NOMO-1 (cell line): ENCODE data around the gene VSIG8.
A peak's percentile ranks its signal among the peaks of the same experiment; 100 is the strongest.

Source experiments
- DNase-seq, 2 experiments: peaks; one replicate each; lab custom pipeline; 2025; ENCODE audit not compliant: unreplicated experiment in 2 of 2; lab: John Stamatoyannopoulos, UW

Gene VSIG8

GRCh38 chr1:159889202-159889601, 26.7 kb upstream of the VSIG8 start:
- peak; percentile 42 to 52 for DNase-seq

- no peak for DNase-seq
Measured at GRCh38 chr1:159884296-159884695, 21.8 kb upstream of the VSIG8 start.

DNA sequence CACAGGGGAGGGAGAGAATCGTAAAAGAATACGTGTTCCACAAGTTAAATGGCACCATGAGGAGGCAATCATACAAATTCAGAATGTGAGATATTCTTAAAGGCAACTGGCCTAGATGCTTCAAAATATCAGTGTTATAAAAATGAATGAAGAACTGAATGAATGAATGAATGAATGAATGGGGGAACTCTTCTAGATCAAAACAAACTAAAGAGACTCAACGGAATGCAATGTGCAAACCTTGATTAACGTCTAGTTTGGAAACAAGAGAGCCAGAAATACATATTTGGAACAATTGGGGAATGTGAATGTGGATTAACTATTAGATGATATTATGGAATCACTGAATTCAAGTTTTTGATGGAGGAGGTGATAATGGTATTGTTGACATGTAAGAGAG, 20.7 kb upstream of the VSIG8 start:
- no peak for DNase-seq

- no peak for DNase-seq
Measured at GRCh38 chr1:159882527-159882862, 20.0 kb upstream of the VSIG8 start.

DNA sequence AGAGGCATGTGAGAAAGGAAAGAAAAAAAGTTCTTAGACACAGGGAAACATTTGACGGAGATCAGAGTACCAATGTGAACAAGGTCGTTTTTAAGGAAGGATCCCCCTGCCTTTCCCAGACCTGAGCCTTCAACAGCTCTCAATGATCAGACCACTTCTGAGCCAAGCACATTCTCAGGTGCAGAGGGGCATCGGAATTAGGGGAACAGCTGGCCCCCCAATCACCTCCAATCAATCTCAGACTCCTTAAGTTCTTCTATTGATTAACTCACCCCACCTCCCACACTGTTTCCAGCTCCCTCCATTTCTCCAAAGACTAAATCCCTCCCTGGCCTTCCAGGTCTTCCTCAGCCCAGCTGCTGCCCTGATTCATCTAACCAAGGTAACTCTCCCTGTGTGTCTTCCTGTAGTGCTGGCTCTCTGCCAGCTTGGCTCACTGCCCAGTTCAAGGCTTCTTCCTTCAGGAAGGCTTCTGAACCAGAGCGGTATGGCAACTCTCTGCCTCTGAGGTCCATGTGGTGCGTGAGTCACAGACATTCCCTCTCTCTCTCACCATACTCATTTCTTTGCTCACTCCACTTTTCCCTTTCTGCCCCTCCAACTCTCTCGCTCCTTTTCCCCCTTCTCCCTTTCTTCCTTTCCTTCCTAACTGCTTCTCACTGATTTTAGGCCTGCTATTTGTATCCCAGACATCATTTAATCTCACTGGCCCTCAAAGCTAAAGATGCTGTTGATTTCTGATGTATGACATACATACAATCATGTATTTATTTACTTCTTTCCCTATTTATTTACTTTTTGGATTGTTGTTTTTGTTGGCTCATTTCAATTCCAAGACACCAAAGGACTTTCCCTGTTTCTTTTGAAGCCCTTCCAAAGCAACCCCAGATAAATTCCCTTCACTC, 19.4 kb upstream of the VSIG8 start:
- DNase-seq, result no peak

- DNase-seq, result peak; percentile 44
Measured at GRCh38 chr1:159880430-159880829, 18.0 kb upstream of the VSIG8 start.

GRCh38 chr1:159879977-159880376, 17.5 kb upstream of the VSIG8 start:
- DNase-seq, result peak; percentile 85 to 89

- no peak for DNase-seq
Measured at GRCh38 chr1:159879136-159879535, 16.7 kb upstream of the VSIG8 start.

- no peak for DNase-seq
Measured at GRCh38 chr1:159877695-159878444, 15.4 kb upstream of the VSIG8 start.

DNA sequence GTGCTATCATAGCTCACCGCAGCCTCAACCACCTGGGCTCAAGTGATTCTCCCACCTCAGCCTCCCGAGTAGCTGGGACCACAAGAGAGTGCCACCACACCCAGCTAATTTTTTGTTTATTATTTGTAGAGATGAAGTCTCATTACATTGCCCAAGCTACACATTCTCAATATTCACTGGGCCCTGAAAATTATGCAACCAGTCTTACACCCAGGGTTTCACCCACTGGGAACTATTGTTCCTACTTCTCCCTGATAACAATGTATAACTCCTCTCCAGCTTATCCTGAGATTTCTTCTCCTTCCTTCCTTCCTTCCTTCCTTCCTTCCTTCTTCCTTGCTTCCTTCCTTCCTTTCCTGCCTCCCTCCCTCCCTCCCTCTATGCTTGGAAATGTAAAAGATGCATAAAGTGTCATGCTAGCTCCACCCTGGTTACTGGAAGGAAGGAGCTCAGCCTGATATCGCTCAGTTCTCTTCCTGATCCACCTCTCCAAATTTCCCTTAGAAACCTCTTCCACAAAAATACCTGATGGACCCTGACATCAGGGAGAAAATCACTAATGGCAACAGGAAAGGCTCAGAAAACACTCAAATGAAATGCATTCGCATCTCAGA, 11.2 kb upstream of the VSIG8 start:
- DNase-seq, result no peak

DNA sequence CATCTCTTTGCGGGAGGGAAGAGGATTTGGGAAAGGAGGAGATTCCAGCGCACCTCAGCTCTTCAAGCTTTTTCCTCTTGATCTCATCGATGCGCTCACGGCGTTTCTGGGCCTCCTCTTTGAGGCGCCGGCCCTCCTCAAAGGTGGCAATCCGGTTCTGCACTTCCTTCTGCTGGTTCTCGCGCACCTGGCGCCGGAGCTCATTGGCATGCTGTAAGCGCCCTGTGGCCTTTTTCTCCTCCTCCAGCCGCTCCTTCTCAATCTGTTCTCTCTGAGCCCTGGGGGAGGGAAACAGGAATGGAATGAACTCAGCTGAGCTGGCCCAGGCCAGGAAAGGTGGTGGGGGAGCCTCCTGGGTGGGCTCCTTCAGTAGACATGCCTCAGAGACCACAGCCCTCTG, 10.4 kb upstream of the VSIG8 start:
- DNase-seq, result no peak

DNA sequence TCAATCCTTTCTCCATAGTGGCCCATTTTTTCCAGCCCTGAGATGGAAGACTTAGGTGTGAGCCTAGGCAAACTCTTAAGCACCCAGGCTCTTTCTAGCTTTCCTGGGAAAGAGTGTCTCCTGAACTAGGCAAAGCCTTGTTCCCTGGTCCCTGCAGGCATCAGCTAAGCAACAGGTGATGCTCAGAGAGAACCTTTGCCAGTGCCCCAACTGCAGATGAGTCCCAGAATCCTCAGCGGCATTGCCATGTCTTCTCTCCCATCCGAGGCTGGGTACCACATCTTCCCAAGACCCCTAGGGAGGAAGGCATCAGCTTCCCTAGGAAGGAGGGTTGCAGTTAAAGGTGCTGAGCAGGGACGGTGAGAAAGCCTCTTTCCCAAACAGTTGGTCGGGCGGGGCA, 8.2 kb upstream of the VSIG8 start:
- DNase-seq, result no peak

DNA sequence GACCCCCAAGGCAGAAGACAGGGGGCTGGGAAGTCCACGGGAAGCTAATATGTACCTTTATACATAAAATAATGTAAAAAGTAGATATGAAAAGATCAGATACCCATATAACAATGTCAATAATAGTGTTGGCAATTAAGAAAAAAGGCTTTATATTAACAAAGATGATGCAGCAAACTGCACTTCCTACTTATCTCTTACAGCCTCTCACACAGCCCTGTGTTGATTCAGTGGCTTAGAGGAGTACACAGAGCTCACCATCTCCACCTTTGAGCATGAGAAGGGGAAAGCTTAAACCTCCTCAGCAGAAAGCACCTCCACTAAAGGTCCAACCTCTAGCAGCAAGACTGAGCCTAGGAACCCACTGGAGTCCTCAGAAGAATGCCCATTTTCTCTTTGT, 7.2 kb upstream of the VSIG8 start:
- DNase-seq, result no peak

DNA sequence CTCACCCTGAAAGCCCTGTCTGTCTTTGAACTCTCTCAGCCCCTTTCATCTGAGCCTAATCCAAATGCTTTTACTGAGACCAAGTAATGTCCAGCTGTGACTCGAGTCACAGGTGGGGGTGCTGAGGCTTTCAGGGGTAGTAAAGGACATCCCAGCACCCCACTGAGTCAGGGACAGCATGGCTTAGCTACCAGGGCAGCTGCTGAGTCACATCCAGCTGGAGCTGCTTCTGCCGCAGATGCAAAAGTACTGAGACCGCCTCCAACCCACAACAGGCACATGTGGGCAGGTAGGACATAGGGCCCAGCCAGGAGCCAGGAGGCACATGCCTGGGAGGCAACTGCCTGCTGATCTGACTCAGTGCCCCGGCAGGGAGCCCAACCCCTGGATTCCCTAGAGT, 6.7 kb upstream of the VSIG8 start:
- DNase-seq, result no peak

DNA sequence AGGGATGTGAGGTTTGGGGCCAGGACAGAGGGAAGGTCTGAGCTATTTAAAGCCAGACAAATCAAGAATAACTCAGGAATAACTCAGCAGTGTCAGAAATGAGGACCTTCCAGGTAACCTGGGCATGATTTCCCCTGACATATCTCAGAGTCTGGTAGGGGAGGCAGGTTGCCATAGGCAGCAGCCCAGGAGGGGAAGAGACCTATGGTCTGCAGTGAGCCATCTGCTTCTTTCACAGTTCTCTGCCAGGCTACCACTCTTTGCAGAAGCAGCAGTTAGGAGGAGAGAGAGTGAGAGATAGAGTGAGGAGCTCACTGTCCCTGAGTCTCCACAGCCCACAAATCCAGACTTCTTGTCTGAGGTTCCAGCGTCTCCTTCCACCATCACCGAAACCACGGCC, 6.3 kb upstream of the VSIG8 start:
- DNase-seq, result no peak

DNA sequence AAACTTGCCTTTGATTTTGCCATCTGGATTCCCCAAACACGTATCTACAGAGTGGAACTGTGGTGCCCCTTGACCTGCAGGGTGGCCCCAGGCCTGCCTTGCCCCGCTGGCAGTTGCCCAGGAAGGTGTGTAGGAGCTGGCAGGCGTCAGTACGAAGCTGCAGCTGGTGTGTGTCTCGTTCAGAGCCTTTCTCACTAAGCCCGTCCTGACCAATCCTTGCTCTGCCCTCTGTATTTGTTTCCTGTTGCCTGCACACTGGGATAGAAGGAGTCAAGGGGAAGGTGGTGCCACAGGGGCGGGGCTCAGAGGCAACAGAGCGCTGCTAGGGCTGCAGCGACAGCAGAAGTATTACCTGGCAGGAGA, 5.2 kb upstream of the VSIG8 start:
- no peak for DNase-seq

DNA sequence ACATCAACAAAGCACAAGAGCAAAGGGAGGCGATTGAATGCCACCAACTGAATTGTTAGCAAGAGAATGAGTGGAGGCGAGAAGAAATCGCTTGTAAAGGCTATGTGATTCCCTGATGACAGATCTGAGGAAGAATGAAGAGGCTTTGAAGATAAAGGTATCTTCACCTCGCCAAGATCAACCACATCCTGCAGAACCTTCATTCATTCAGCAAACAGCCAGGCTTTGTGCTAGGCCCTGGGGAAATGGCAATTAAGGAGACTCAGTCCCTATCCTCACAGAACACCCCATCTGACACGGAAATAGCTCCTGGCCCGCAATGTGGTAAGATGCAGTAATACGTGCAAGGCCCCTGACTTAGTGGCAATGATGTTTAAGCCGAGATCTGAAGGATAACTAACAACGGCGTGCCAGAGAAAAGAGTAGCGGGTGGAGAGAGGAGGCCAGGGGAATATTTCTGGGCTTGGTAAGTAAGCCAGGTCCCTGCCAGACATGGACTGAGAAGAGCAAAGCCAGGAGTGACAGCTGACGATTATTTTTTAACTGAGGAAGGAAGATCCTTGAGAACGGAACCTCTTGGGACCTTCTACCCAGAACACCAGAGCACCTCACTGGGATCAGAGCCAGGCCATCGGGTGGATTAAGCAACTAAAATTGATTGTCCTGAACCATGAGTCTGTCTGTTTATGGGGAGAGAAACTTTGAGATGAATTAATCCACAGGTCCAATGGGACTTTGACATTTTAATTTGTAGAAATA, 4.6 kb upstream of the VSIG8 start:
- DNase-seq, result no peak

- no peak for DNase-seq
Measured at GRCh38 chr1:159866066-159866465, 3.6 kb upstream of the VSIG8 start.

DNA sequence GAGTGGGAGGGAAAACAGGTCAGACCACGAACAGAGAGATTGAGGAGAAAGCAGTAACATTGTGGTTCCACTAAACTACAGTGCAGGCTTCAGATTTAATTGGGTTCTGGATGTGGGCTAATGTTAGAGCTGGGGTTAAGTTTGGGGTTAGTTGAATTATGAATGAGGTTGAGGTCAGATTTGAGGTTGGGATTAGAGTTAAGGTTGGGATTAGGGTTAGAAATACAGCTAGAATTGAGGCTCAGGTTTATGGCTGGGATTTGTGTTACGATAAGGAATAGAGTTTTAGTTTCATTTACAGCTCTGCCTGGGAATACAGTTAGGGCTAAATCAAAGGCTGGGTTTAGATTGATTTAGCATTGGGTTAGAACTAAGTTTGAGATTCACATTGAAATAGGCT, 1.8 kb upstream of the VSIG8 start:
- DNase-seq, result no peak

GRCh38 chr1:159862031-159862430, 426 bp downstream of the VSIG8 start:
- no peak for DNase-seq

- no peak for DNase-seq
Measured at GRCh38 chr1:159861218-159861617, 1.2 kb downstream of the VSIG8 start.
